Measurements from ENCODE around the gene BCDIN3D. TPM values are rescaled to one million over a fixed set of nuclear protein-coding genes. Genes with fewer than 3 reads are reported as not detected.

Gene BCDIN3D, protein sequence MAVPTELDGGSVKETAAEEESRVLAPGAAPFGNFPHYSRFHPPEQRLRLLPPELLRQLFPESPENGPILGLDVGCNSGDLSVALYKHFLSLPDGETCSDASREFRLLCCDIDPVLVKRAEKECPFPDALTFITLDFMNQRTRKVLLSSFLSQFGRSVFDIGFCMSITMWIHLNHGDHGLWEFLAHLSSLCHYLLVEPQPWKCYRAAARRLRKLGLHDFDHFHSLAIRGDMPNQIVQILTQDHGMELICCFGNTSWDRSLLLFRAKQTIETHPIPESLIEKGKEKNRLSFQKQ
- 2.2 and 2.7 TPM in 2 replicates for total RNA-seq

GRCh38 chr12:49842519-49843352 is at the start of gene BCDIN3D:
TSS of gene BCDIN3D (minus strand) at chr12:49843106. CDS start at chr12:49843087, 19 bp downstream.

DNA sequence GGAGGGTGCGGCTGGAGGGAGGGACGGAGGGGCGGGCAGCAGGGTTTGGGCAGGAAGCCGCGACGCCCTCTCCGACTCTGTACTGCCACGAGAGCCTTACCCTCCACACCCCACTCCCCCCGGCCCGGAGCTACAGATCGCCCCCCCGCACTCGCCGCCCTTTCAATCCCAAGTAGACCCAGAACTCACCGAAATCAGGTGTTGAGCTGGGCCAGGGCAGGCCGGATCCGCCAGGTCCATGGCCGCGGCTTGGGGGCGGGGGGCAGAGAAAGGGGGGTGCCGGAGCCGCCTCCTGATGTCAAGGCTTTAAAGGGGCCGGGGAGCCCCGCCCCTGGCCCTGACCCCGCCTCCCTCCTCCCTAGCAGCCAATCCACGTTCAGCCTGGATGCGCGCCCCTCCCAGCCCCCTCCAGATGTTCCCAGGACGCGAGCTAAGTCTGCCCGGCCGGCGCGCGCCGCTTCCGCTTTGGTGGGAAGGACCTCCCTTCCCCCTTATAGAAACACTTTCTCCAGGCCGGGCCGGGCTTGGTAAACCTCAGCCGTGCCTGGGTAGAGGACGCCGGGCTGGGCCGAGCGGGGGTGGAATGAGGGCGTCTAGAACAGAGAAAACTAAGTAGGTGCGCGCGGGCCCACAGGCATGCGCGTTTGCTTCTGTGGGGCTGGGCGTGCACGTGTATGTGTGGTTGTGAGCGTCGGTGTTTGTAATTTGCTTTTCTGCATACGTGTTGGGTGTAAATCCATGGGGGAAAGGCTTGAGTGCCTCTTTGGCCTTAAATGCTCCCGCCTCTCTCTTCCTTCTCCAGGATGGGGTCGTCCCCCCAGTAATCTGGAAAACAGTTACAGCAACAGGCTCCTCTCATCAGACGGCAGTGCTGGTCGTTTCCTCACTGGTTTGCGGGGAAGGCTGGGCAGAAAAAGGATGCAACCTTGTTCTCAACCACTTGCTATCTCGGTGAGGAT is 14.5 kb downstream of the BCDIN3D start, which contains the start of gene NCKAP5L:
TSS of gene NCKAP5L (minus strand) at position 281 of the 959 bp plus-strand sequence. CDS start 24,369 bp downstream, outside the sequence.

Other genes with a start within 250 kb of the BCDIN3D start
- gene FAM186B, start 237.5 kb downstream of the BCDIN3D start, total RNA-seq, result 0.11 and 0.26 TPM in 2 replicates
- gene PRPF40B, start 219.5 kb downstream of the BCDIN3D start, total RNA-seq, result 1.2 and 2.2 TPM in 2 replicates
- gene FMNL3, start 135.7 kb downstream of the BCDIN3D start, total RNA-seq, result 62.3 and 78.8 TPM in 2 replicates
- 323 and 392 TPM in 2 replicates for gene TMBIM6, start 101.5 kb downstream of the BCDIN3D start, total RNA-seq
- gene NCKAP5L, start 14.7 kb downstream of the BCDIN3D start, total RNA-seq, result 6.1 and 6.9 TPM in 2 replicates
- gene FAIM2, start 60.8 kb upstream of the BCDIN3D start, total RNA-seq, result not detected in 2 replicates
- gene AQP2, start 107.6 kb upstream of the BCDIN3D start, total RNA-seq, result not detected in 2 replicates
- gene AQP5, start 118.8 kb upstream of the BCDIN3D start, total RNA-seq, result not detected in 2 replicates
- gene AQP6, start 129.8 kb upstream of the BCDIN3D start, total RNA-seq, result not detected in 2 replicates
- 8.8 and 10.8 TPM in 2 replicates for gene RACGAP1, start 182.4 kb upstream of the BCDIN3D start, total RNA-seq
- under 0.01 TPM in 2 replicates for gene ASIC1, start 214.5 kb upstream of the BCDIN3D start, total RNA-seq
- gene SMARCD1, start 242.2 kb upstream of the BCDIN3D start, total RNA-seq, result 48.2 and 49.4 TPM in 2 replicates